Measurements from ENCODE around the gene HSD11B2.
A peak's percentile ranks its signal among the peaks of the same experiment; 100 is the strongest.

HSD11B2 gene

DNA sequence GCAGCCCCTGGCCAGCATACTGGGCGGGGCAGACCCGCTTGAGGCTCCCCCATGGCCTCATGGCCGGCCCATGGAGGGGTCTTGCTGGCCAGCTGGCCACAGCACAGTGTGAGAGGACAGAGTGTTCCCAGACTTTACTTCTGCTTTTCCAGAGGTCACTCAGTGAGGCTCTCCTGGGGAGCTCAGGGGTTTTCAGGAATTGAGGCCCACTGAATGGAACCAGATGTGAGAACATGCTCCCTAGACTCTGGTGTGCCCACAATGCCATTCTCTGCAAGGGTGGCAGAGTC, 28.9 kb downstream of the HSD11B2 start:
- Histone ChIP-seq H3K4me3 (no peak overlapping the region), H3K27ac (peak overlapping the region; percentile 50 to 73)
- no peak for DNase-seq (ENCODE audit: low spot score)
- TF ChIP-seq, protein P1, sequence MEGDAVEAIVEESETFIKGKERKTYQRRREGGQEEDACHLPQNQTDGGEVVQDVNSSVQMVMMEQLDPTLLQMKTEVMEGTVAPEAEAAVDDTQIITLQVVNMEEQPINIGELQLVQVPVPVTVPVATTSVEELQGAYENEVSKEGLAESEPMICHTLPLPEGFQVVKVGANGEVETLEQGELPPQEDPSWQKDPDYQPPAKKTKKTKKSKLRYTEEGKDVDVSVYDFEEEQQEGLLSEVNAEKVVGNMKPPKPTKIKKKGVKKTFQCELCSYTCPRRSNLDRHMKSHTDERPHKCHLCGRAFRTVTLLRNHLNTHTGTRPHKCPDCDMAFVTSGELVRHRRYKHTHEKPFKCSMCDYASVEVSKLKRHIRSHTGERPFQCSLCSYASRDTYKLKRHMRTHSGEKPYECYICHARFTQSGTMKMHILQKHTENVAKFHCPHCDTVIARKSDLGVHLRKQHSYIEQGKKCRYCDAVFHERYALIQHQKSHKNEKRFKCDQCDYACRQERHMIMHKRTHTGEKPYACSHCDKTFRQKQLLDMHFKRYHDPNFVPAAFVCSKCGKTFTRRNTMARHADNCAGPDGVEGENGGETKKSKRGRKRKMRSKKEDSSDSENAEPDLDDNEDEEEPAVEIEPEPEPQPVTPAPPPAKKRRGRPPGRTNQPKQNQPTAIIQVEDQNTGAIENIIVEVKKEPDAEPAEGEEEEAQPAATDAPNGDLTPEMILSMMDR (IDR thresholded peaks at IDR 0.05): no peak

DNA sequence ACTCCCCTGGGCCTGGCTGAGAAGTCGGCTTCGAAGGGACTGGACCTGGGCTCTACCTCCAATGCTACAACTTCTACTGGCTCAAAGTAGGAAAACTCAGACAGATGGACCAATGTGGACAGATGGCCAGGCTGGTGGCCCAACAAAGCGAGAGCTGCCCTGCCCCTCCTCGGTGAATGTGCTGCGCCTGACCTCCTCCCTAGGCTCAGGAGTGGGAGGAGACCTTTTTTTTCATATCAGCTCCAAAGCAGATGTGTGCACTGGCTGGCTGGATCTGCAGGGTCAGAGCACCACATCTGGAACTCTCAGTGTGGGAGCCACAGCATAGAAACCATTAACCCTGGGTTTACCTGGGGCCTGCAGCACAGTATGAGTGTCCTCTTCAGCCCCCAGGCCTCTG, 29.2 kb downstream of the HSD11B2 start:
- no peak for DNase-seq (ENCODE audit: low spot score)
- TF ChIP-seq, protein P1 (IDR thresholded peaks at IDR 0.05): no peak
- Histone ChIP-seq H3K4me3 (no peak overlapping the region), H3K27ac (peak overlapping the region; percentile 50 to 73)

DNA sequence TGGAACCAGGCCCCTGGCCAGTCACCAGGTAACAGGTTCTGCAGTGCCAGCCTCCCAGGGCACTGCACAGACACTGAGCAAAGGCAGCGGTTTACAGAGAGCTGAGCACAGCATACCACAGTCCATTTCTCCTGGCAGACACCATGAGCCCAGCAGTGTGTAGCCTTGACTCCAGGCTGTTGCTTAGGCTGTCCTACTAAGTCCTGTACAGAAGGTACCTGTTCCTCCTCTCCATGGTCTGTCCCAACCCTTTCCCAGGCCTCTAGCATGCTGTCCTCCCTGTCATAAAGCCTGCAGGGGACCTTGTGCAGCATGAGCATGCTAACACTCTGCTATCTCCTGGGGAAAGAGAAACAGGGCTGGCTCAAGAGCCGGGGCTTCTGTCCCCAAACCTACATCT, 30.0 kb downstream of the HSD11B2 start:
- Histone ChIP-seq H3K27ac (peak overlapping the region in 1 of 2 donors; percentile 73), H3K4me3 (no peak overlapping the region)
- DNase-seq (ENCODE audit: low spot score): no peak
- TF ChIP-seq, protein P1 (IDR thresholded peaks at IDR 0.05): no peak

DNA sequence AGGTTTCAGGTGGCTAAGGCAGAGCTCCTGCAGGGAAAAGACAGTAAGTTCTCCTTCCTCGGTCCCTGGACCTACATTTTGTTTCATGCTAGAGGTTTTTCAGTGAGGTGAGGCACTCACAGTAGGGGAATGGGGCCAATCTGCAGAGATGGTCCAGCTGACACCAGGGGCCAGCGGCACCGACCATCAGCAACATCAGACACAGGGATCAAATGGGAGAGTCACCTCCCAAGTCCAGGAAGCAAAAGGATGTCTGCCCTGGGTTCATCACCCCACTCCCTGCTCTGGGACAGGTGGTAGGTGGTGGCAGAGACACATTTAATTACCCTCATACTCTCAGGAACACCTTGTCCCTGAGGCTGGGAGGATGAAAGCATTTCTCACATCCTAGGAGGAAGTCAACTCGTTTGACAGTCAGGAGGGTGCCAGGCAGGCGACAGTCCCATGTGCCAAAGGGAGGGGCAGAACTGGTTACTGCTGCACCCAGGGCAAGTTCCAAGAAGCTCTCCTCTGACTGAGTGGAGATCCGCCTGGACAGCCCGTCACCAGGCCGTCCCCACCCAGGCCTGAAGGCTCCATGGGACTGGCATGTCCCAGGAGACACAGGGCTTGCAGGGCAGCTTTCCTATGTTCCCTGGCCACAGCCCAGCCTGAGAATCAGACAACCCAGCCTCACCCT, 30.8 kb downstream of the HSD11B2 start:
- H3K4me3 ChIP-seq: no peak overlapping the region
- H3K27ac ChIP-seq: no peak overlapping the region
- TF ChIP-seq, protein P1 (IDR thresholded peaks at IDR 0.05): no peak
- DNase-seq (ENCODE audit: low spot score): no peak

DNA sequence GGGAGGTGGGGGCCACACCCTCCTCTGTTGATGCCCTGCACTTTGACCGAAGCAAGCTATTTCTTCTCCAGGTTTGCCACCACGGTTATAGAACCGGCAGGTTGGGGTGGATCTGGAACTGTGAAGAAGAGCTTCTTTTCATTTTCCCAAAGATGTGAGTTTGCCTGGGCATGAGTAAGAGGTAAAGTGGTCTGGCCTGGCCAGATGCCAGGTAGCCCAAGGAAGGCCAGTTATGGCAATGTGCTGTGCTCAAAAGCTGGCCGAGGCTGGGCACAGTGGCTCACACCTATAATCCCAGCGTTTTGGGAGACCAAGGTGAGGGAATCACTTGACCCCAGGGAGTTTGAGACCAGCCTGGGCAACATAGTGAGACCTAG, 31.3 kb downstream of the HSD11B2 start:
- H3K27ac ChIP-seq: no peak overlapping the region
- TF ChIP-seq, protein P1 (IDR thresholded peaks at IDR 0.05): no peak
- no peak for DNase-seq (ENCODE audit: low spot score)
- no peak overlapping the region for H3K4me3 ChIP-seq

DNA sequence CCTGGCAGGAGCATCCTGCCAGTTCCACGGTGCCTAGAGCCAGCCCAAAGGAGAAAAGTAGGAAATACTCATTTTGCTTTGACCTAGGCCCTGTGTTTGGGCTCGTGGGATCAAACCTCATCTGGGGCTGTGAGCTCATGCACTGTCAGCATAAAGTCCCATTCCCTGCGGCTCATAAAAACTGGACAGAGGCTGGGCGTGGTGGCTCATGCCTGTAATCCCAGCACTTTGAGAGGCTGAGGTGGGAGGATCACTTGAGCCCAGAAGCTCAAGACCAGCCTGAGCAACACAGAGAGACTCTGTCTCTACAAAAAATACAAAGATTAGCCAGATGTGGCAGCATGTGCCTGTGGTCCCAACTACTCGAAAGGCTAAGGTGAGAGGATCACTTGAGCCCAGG, 32.1 kb downstream of the HSD11B2 start:
- Histone ChIP-seq H3K27ac (no peak overlapping the region), H3K4me3 (no peak overlapping the region)

DNA sequence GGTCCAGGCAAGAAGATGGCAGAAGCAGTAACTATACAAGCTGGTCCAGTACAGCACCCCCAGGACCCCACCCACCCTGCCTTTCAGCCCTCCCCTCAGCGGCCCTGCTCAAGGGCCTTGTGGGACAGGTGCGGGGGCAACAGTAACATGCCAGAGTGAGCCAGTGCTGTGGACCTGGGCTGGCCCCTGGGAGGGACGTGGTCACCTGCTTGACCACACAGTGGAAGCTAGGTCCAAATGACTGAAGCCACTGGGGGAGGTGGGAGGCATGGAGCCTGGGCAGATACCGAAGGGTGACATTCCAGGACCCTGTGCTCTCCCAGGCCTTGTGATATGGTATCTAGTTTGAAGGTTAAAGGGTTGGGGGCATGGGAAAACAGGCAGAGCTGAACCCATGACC, 32.8 kb downstream of the HSD11B2 start:
- Histone ChIP-seq H3K4me3 (no peak overlapping the region), H3K27ac (no peak overlapping the region)
- DNase-seq (ENCODE audit: low spot score): no peak
- TF ChIP-seq, protein P1 (IDR thresholded peaks at IDR 0.05): no peak

More for the DNA sequence above, 32.1 kb downstream of the HSD11B2 start:
- no peak for DNase-seq (ENCODE audit: low spot score)
- TF ChIP-seq, protein P1 (IDR thresholded peaks at IDR 0.05): no peak

Measured in coronary artery (tissue), 2 donors.